22Rv1 (cell line): ENCODE results near the gene CCL19.

ENCODE experiments used
- ZFX ChIP-seq: fragments of 450-650 bp; IDR thresholded peaks from 2 replicates; pipeline ENCODE4 v1.6.1; 2017; ENCODE audit warnings: antibody characterized with exemption, borderline replicate concordance
- TF ChIP-seq, protein P1 (sequence below): fragments of 450-650 bp; IDR thresholded peaks from 2 replicates; pipeline ENCODE4 v1.5.1; 2017; ENCODE audit warnings: mild to moderate bottlenecking

DNA sequence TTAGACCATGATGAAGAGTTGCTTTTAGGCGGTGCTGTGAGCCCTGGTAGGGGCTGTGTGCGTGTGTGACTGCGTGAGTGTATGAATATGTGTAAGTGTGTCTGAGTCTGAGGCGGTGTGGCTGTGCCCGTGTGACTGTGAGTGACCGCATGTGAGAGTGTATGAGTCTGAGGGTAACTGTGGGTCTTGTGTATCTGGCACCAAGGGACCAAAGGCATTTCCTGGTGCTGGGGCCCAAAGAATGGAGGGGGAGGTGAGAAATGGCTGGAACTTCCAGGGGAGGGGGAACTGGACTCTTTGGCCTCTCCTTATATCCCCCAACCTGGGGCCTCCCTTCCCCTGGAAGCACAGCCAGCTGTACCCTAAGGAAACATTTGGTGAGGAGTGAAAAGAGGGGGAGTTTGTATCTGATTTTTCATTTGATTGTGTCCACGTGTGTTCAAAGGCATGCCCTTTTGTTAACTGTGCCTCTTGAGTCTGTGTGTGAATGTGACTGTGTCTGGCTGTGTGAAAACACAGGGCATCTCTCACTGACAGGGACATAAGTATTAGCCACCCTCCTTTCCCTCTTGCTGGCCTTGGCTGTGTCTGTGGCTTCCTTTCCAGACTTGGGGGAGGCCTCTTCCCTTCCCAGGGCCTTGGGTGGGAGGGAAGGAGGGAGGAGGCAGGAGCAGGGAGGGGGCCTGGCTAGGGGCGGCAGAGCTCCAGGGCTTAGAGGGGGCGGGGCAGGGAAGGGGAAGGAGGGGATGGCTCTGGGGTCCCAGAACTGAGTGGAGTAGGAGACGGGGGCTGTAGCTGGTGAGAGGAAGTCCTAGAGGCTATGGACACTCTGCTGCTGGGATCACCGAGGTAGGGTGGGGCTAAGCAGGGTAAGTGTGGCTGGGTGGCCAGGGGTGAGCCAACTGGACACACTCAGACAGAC is 37.7 kb downstream of the CCL19 start:
- TF ChIP-seq, protein P1, sequence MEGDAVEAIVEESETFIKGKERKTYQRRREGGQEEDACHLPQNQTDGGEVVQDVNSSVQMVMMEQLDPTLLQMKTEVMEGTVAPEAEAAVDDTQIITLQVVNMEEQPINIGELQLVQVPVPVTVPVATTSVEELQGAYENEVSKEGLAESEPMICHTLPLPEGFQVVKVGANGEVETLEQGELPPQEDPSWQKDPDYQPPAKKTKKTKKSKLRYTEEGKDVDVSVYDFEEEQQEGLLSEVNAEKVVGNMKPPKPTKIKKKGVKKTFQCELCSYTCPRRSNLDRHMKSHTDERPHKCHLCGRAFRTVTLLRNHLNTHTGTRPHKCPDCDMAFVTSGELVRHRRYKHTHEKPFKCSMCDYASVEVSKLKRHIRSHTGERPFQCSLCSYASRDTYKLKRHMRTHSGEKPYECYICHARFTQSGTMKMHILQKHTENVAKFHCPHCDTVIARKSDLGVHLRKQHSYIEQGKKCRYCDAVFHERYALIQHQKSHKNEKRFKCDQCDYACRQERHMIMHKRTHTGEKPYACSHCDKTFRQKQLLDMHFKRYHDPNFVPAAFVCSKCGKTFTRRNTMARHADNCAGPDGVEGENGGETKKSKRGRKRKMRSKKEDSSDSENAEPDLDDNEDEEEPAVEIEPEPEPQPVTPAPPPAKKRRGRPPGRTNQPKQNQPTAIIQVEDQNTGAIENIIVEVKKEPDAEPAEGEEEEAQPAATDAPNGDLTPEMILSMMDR: no peak
- TF ChIP-seq ZFX: no peak
